Effector CD4-positive, alpha-beta T cell (primary cell): ENCODE results near the gene PXDC1.
"Not testable (repeated sequence)": the region's sequence is repeated elsewhere in the genome, so short reads cannot be mapped to it uniquely, and the experiment has no call there.

ENCODE experiments used
- DNase-seq: peaks from one replicate; pipeline ENCODE4 v3.0.0-alpha.2; 2020

The PXDC1 gene

GRCh38 chr6:3707751-3708412, 43.6 kb downstream of the PXDC1 start:
- no peak for DNase-seq

GRCh38 chr6:3707024-3707423, 44.5 kb downstream of the PXDC1 start:
- no peak for DNase-seq

DNA sequence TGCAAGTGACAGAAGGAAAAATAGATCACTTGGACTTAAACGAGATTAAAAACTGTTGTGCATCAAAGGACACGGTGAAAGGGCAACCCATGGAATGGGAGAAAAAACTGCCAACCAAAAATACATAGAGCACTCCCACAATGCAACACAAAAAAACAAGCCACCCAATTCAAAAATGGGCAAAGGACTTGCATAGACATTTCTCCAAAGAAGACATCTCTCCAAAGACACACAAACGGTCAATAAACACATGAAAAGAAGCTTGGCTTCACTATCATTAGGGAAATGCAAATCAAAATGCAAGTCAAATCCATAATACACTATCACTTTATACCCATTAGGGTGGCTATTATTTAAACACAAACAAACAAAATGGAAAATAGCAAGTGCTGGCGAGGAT, 45.0 kb downstream of the PXDC1 start:
- no peak for DNase-seq

- no peak for DNase-seq
These were observed 49.9 kb downstream of the PXDC1 start for GRCh38 chr6:3701631-3702030.

- no peak for DNase-seq
These were observed 52.3 kb downstream of the PXDC1 start for GRCh38 chr6:3699231-3699630.

DNA sequence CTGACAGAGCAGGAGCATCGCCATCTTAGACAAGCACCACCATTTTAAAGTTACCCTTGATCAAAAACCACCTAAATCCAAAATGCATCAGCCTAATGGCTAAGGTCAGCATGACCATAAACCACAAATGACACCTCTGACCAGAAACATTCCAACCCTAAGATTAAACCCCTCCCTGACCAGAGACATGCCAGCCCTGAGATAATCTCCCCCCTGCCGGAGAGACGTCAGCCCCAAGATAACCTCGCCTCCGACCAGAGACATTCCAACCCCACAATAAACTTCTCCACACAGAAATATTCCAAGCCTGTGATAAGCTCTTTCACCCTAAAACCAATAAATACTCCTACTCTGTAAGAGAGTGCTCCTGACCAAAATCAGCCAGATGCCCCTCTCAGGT, 53.5 kb downstream of the PXDC1 start:
- no peak for DNase-seq

DNA sequence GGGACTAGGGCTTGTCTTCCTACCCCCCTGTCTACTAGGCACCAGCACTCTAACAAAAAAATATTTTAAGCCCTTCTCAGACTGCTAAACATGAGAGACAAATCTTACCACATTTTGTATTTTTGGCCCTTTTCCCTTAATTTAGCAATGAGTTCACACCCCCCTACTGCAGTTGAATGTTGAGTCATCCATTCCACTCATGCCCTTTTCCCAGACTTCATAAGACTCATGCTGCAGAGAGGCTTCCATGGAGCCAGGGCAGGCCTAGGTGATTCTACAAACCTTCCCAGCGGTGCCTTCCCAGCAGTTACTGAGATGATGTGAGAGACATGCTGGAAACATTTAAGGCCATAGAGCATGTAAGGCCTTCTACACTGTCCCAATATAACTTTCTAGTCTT, 53.9 kb downstream of the PXDC1 start:
- DNase-seq, result no peak

DNA sequence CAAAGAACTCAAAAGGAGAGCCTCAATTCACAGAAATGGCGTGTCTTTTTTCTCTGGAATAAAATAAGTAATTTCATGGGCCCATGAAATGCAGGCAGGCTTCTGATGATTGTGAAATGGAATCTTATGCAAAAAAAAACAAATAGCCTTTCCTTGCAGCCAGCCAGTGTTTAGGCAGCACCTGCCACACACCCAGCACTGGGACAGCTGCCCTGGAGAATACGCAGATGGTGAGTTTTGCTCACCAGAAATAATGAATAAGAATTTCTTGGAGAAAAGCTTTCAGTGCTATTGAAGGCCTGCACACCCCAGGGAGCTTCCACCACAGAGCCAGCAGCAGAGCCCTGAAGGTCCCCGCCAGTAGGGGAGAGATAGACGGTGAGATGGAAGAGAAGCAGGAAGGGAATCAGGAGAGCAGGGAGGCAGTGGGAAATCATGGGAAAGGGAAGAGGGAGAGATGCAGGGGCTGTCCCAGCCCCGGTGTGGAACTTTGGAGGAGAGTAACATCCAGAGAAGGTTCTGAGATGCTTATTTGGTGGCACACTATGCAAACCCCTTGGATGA, 54.9 kb downstream of the PXDC1 start:
- DNase-seq, result no peak

DNA sequence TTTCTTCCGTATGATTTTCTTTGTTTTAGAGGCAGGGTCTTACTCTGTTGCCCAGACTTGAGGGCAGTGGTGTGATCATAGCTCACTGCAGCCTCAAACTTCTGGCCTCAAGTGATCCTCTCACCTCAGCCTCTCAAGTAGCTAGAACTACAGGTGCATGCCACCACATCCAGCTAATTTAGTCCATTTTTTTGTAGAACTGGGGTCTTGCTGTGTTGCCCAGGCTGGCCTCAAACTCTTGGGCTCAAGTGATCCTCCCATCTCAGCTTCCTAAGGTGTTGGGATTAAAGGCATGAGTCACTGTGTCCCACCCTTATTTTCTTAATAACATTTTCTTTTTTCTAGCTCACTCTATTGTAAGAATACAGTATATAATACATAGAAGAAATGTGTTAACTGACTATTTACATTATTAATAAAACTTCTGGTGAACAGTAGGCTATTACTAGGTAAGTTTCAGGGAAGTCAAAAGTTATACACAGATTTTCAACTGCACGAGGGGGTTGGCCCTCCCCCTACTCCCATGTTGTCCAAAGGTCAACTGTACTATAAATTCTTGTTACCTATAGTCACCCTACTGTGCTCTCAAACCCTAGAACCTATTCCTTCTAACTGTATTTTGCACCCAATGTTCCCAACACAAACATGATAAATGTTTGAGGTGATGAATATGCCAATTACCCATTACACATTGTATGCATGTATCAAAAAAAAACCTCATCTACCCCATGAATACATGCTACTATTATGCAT, 56.3 kb downstream of the PXDC1 start:
- DNase-seq, result no peak

DNA sequence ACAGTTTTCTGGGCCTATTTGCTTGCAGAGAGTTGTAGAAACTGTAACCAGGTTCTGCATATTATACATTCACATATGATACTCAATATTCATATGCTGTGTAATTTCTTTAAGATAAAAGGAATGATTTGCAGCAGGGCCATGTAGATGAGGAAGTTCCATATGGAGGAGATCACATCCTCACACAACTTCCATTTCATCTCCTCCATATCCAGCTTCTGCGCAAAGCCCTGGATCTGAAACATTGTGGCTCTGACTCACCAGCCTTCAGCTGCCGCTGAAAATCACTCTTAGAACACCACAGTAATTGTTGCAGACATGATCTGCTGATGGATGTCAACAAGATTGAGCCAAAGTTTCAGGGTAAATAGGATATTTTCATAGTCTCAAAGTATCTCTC, 57.7 kb downstream of the PXDC1 start:
- DNase-seq, result no peak

DNA sequence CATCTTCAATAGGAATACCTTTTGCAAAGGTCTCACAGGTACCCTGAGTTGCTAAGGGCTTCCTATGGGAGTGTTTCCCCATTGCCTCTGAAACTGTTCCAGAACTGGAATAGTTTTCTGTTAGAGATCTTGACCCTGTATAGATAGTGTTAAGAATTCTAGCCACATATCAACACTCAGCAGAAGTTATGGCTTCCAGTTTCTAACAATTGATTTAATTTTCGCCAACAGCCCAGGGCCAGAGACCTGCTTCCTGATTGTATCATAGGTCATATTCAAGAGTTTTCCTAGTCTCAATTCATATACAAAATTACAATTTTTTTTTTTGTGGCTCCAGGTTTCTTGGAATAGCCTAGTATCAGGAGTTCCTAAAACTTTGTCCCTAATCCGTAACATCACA, 61.0 kb downstream of the PXDC1 start:
- no peak for DNase-seq

- DNase-seq, result no peak
These were observed 63.7 kb downstream of the PXDC1 start for GRCh38 chr6:3687847-3688246.

GRCh38 chr6:3683331-3683730, 68.2 kb downstream of the PXDC1 start:
- no peak for DNase-seq

DNA sequence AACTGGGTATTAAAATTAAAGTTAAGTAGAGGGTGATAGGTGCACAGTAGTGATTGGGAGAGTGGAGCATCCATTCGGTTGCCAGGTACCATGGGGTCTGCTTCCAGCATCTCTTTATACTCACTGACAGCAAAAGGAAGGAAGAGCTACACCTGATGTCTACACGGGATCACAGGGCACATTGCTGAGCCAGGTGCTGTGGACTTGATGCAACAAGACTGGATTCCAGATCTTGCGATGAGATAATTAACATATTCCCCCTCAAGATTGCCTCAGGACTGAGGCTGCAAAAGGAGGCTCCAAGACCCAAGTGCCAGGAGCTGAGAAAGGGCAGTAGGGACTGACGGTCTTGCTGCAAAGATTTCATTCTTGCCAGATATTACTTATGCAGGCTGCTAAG, 72.6 kb downstream of the PXDC1 start:
- DNase-seq, result no peak

DNA sequence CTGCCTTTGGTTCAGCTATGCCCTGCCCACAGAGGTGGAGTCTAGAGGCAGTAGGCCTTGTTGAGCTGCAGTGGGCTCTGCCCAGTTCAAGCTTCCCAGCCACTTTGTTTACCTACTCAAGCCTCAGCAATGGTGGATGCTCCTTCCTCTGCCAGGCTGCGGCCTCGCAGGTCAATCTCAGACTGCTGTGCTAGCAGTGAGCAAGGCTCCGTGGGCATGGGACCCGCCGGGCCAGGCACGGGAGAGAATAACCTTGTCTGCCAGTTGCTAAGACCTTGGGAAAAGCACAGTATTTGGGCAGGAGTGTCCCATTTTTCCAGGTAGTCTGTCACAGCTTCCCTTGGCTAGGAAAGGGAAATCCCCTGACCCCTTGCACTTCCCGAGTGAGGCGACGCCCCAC, 73.8 kb downstream of the PXDC1 start:
- not testable (repeated sequence) for DNase-seq

GRCh38 chr6:3677351-3677750, 74.2 kb downstream of the PXDC1 start:
- DNase-seq, result not testable (repeated sequence)
